NT2/D1 (cell line): ENCODE data around the gene CD27.

Experiments used
- YY1 ChIP-seq: IDR thresholded peaks from 2 replicates; pipeline ENCODE4 v1.6.1; 2011; ENCODE audit not compliant: insufficient read length, insufficient read depth
- ZNF274 ChIP-seq: IDR thresholded peaks from 2 replicates; pipeline ENCODE4 v1.6.1; 2011; ENCODE audit warnings: mild to moderate bottlenecking, low read depth, low read length

DNA sequence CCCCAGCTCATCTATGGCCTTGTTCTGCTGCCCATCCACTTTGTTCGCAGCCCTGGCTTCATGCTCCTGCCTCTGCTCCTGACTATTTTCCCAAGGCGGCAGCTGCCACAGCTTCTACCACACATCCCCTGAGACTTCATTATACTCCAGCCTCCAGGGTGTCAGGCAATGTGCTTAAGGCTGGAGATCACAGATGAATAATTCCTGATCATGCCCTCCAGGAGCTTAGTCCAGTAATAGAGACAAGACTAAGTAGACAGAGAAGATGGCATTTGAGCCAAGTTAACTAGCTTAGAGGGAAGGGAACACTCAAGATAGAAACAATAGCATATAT, 14.2 kb downstream of the CD27 start:
- TF ChIP-seq YY1 (no peak), ZNF274 (no peak)
